HL-60 (cell line): ENCODE results near the gene UBR4.
A peak's percentile ranks its signal among the peaks of the same experiment; 100 is the strongest.

Experiments used
- DNase-seq, 2 experiments: peaks; one replicate each; pipeline ENCODE4 v3.0.0-alpha.2; 2010 to 2020; ENCODE audit warnings: low read depth in 1 of 2, low spot score in 1 of 2
- H3K27ac ChIP-seq: fragments of 250-450 bp; sonication (Bioruptor Pico); replicated peaks from 2 replicates; pipeline ENCODE4 v1.5.1; 2020; ENCODE audit warnings: mild to moderate bottlenecking, moderate library complexity
- H3K27me3 ChIP-seq: fragments of 250-450 bp; sonication (Bioruptor Pico); 2 replicates; pipeline ENCODE4 v1.5.1; 2021; ENCODE audit warnings: mild to moderate bottlenecking, moderate library complexity; ENCODE audit not compliant: insufficient read depth, poor library complexity, severe bottlenecking
- H3K4me3 ChIP-seq: replicated peaks from 2 replicates; pipeline ENCODE4 v1.5.1; 2011; ENCODE audit warnings: mild to moderate bottlenecking, control low read depth, low read length; ENCODE audit not compliant: insufficient read depth
- GABPA ChIP-seq: IDR thresholded peaks from 2 replicates; pipeline ENCODE4 v1.6.1; 2012; ENCODE audit warnings: low read depth
- POLR2AphosphoS5 ChIP-seq: IDR thresholded peaks from 2 replicates; pipeline ENCODE4 v1.6.1; 2012; ENCODE audit warnings: low read depth
- SPI1 ChIP-seq: IDR thresholded peaks from 2 replicates; pipeline ENCODE4 v1.6.1; 2012; ENCODE audit warnings: low read depth, mild to moderate bottlenecking, borderline replicate concordance
- TF ChIP-seq, protein P1 (sequence below): IDR thresholded peaks from 2 replicates; pipeline ENCODE4 v1.6.1; 2012; ENCODE audit warnings: low read depth; ENCODE audit not compliant: insufficient replicate concordance
- TF ChIP-seq, protein P2 (sequence below): IDR thresholded peaks from one replicate; pipeline ENCODE4 v1.5.1; 2011; ENCODE audit warnings: low read length, control low read depth, inconsistent platforms; ENCODE audit not compliant: insufficient read depth

The UBR4 gene

DNA sequence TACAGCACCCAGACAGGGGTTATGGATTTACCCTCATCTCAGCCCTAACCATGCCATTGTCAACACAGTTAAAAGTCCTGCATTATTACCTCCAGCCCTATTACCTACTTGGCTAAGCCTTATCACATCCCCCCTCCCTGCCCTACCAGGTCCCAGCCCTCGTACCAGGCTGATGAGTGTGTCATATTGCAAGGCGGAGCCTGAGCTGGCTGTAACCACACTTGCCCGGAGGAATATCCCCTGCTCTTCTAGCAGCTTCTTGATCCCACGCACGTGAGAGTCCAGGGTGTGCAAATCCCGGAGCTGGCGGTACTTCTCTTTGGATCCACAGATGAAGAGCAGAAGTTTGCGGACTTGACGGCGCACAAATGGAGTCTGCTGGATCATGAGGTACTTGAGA, 87.4 kb downstream of the UBR4 start:
- Histone ChIP-seq H3K27me3 (no peaks in the 10 kb centered on the region), H3K4me3 (no peak overlapping the region), H3K27ac (peak overlapping the region; percentile 76)
- TF ChIP-seq POLR2AphosphoS5 (no peak), GABPA (no peak), SPI1 (no peak)
- TF ChIP-seq, protein P1, sequence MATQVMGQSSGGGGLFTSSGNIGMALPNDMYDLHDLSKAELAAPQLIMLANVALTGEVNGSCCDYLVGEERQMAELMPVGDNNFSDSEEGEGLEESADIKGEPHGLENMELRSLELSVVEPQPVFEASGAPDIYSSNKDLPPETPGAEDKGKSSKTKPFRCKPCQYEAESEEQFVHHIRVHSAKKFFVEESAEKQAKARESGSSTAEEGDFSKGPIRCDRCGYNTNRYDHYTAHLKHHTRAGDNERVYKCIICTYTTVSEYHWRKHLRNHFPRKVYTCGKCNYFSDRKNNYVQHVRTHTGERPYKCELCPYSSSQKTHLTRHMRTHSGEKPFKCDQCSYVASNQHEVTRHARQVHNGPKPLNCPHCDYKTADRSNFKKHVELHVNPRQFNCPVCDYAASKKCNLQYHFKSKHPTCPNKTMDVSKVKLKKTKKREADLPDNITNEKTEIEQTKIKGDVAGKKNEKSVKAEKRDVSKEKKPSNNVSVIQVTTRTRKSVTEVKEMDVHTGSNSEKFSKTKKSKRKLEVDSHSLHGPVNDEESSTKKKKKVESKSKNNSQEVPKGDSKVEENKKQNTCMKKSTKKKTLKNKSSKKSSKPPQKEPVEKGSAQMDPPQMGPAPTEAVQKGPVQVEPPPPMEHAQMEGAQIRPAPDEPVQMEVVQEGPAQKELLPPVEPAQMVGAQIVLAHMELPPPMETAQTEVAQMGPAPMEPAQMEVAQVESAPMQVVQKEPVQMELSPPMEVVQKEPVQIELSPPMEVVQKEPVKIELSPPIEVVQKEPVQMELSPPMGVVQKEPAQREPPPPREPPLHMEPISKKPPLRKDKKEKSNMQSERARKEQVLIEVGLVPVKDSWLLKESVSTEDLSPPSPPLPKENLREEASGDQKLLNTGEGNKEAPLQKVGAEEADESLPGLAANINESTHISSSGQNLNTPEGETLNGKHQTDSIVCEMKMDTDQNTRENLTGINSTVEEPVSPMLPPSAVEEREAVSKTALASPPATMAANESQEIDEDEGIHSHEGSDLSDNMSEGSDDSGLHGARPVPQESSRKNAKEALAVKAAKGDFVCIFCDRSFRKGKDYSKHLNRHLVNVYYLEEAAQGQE, result no peak
- TF ChIP-seq, protein P2, sequence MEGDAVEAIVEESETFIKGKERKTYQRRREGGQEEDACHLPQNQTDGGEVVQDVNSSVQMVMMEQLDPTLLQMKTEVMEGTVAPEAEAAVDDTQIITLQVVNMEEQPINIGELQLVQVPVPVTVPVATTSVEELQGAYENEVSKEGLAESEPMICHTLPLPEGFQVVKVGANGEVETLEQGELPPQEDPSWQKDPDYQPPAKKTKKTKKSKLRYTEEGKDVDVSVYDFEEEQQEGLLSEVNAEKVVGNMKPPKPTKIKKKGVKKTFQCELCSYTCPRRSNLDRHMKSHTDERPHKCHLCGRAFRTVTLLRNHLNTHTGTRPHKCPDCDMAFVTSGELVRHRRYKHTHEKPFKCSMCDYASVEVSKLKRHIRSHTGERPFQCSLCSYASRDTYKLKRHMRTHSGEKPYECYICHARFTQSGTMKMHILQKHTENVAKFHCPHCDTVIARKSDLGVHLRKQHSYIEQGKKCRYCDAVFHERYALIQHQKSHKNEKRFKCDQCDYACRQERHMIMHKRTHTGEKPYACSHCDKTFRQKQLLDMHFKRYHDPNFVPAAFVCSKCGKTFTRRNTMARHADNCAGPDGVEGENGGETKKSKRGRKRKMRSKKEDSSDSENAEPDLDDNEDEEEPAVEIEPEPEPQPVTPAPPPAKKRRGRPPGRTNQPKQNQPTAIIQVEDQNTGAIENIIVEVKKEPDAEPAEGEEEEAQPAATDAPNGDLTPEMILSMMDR, result no peak
- DNase-seq, result no peak

DNA sequence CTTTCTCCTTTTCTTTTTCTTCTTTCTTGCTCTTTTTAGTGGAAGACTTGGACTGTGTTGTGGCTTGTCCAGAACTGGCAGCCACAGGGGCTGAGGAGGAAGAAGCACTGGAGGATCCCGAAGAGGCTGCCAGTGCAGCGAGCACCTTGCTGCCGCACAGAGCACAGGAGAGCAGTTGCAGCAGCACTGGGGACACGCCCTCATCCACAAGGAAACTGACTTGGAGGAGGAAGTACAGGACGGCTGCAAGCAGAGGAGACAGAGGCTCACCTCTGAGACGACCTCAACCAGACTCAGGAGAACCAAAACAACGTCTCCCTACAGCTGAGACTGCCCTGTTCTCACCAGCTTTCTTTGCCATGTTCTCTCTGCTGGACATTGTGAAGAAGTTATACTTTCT, 88.9 kb downstream of the UBR4 start:
- Histone ChIP-seq H3K27ac (peak overlapping the region; percentile 76), H3K4me3 (no peak overlapping the region), H3K27me3 (no peaks in the 10 kb centered on the region)
- no peak for TF ChIP-seq POLR2AphosphoS5
- TF ChIP-seq, protein P2, result no peak
- TF ChIP-seq GABPA, result no peak
- TF ChIP-seq, protein P1, result no peak
- no peak for TF ChIP-seq SPI1
- peak in 1 of 2 experiments; percentile 62 for DNase-seq

DNA sequence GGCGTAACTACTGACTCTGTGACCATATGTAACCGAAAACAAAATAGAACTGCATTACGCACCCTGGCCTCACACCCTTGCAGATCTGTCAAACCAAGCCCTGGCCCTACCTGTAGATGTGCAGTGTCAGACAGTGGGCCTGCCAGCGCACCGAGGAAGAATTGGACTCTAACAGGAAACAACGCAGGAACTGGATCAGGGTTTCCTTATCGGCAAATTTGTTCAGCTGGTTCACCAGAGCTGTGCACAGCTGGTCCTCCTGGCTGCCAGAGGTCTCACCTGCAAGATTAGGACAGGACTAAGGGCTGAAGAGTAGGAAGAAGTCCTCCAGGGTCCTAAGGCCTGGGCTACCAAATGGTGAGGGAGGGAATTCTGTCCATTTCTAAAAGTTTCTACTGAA, 90.0 kb downstream of the UBR4 start:
- Histone ChIP-seq H3K27ac (no peak overlapping the region), H3K27me3 (no peaks in the 10 kb centered on the region), H3K4me3 (no peak overlapping the region)
- no peak for DNase-seq
- no peak for TF ChIP-seq POLR2AphosphoS5
- no peak for TF ChIP-seq SPI1
- TF ChIP-seq GABPA, result no peak
- TF ChIP-seq, protein P2, result no peak

DNA sequence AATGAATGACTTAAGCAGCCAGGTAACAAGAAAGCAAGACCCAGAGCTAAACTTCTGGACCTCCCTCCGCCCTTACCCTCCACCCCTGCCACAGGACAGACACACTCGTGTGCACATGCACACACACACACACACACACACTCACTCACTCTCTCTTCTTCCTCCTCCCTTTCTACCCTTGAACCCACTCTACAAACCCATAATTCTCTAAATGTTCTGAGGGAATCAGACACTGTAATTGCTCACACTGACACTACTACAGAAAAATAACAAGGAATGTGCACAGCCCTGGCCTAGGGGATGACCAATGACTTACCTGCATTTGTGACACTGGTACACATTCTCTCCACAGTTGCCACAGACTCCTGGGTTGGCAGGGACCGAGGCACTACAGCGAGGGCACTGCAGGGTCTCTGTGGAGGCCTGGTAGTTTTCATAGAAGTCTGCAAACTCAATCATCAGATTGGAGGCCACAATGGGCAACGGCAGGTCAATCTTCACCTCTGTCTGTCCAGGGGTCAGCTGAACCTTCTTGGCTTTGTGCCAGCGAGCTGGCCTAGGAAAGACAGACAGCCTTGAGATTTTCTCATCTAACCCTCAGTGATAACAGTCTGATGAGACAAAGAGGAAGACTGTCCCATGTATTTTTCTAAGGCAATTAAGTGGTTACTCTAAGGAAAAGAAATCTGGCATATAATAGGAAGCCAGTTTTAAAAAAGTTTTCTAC, 94.8 kb downstream of the UBR4 start:
- H3K4me3 ChIP-seq, result no peak overlapping the region
- H3K27me3 ChIP-seq, result no peaks in the 10 kb centered on the region
- TF ChIP-seq, protein P2, result no peak
- TF ChIP-seq, protein P1, result no peak
- TF ChIP-seq GABPA, result no peak
- TF ChIP-seq SPI1, result no peak
- no peak for TF ChIP-seq POLR2AphosphoS5
- H3K27ac ChIP-seq, result no peak overlapping the region
- DNase-seq, result no peak
